Upper lobe of left lung (tissue), 6 donors: ENCODE results near the gene KRTAP5-3. TPM values are rescaled to one million over a fixed set of nuclear protein-coding genes. Genes with fewer than 3 reads are reported as not detected.
"Not testable (repeated sequence)": the region's sequence is repeated elsewhere in the genome, so short reads cannot be mapped to it uniquely, and the experiment has no call there.

ENCODE experiments used
- ATAC-seq, 2 donors: fragments of 200-7000 bp; cut with Tn5 transposase; one replicate each; pipeline ENCODE4 v1.9.1; 2022; ENCODE audit warnings: mild to moderate bottlenecking in 2 of 2, moderate library complexity in 2 of 2; ENCODE audit not compliant: low FRiP score in 2 of 2
- DNase-seq, 2 donors: peaks; one replicate each; pipeline ENCODE4 v3.0.0-alpha.2; 2019 to 2020
- H3K27ac ChIP-seq, 4 donors: fragments of 200-600 bp; sonication (generic); one replicate each; pipeline ENCODE4 v1.5.1; 2016 to 2019
- H3K27me3 ChIP-seq, 4 donors: fragments of 200-600 bp; sonication (generic); one replicate each; pipeline ENCODE4 v1.5.1; 2017 to 2019
- H3K36me3 ChIP-seq, 4 donors: fragments of 200-600 bp; sonication (generic); one replicate each; pipeline ENCODE4 v1.5.1; 2016 to 2019
- H3K4me1 ChIP-seq, 4 donors: fragments of 200-600 bp; sonication (generic); one replicate each; pipeline ENCODE4 v1.5.1; 2018 to 2019
- H3K4me3 ChIP-seq, 4 donors: fragments of 200-600 bp; sonication (generic); one replicate each; pipeline ENCODE4 v1.5.1; 2017 to 2019; ENCODE audit warnings: mild to moderate bottlenecking in 2 of 4, moderate library complexity in 1 of 4
- H3K9me3 ChIP-seq, 4 donors: fragments of 200-600 bp; sonication (generic); one replicate each; pipeline ENCODE4 v1.5.1; 2018 to 2019
- EP300 ChIP-seq, 4 donors: sonication (generic); formaldehyde crosslinking; IDR thresholded peaks; one replicate each; pipeline ENCODE4 v1.5.1; 2017; ENCODE audit warnings: antibody characterized with exemption in 4 of 4, control low read depth in 2 of 4
- POLR2A ChIP-seq, 4 donors: fragments of 450-650 bp; IDR thresholded peaks; one replicate each; pipeline ENCODE4 v1.5.1; 2016 to 2017; ENCODE audit warnings: antibody characterized with exemption in 4 of 4, mild to moderate bottlenecking in 2 of 4
- POLR2AphosphoS5 ChIP-seq, 2 donors: sonication (generic); formaldehyde crosslinking; IDR thresholded peaks; one replicate each; pipeline ENCODE4 v1.5.1; 2017; ENCODE audit warnings: antibody characterized with exemption in 2 of 2
- WGBS, 2 donors: methylation state at CpG; one replicate each; pipeline ENCODE4 v1.1.5; 2017 to 2018; 5-methylcytosine and 5-hydroxymethylcytosine counted together
- total RNA-seq, 6 donors: library from RNA; depleted of rRNA in 4 of 6; stranded (reverse); fragments of >200 nt in 4 of 6; gene quantifications; one replicate each; pipeline versions ENCODE4 v1.1.0 to v1.2.1, GENCODE V29; 2016 to 2021
- TF ChIP-seq, protein P1 (sequence below), 6 experiments: fragments of 450-650 bp in 4 of 6; fragments of 200-600 bp in 2 of 6; sonication (generic) in 2 of 6; IDR thresholded peaks; one replicate each; pipeline ENCODE4 v1.5.1; 2016 to 2019; ENCODE audit warnings: antibody characterized with exemption in 6 of 6
- donor health status: DM: no; HTN: no; CAD: no; lungs with moderate emphysema.
- donor health status: DM: no; HTN: yes; CAD: no; lungs with severe emphysema.

Gene KRTAP5-3
- total RNA-seq, 6 donors from 2014 or later, result not detected

DNA sequence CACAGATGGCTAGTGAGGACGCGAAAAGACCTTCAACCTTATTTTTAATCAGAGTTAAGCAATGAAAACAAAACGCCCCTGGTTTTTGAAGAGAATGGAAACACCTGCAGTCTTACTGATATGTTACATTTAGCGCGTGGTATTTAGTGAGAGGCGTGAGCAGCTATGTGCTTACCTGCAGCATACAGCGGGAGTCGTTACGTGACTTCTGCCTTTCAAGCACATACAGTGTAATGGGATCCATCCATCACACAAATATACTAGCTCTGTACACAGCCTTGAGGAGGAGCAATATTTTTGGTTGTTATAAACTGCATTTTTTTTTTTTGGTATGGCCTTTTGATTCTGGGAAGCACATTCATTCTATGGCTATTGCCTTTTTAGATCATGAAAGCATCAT is 15.6 kb downstream of the KRTAP5-3 start:
- H3K4me1 ChIP-seq, result peaks cover 3 to 12% (median 9%) of the 10 kb centered on the region in 4 donors
- H3K9me3 ChIP-seq, result no peaks in the 10 kb centered on the region
- ATAC-seq, result no peak
- H3K4me3 ChIP-seq, result no peak overlapping the region
- DNase-seq, result no peak
- WGBS, 2 donors, result 83 to 88% methylated on average over 9 of the region's 9 CpGs
- no peak overlapping the region for H3K27ac ChIP-seq
- no peaks in the 10 kb centered on the region for H3K27me3 ChIP-seq
- TF ChIP-seq EP300 (IDR thresholded peaks at IDR 0.05) (no peak), POLR2A (IDR thresholded peaks at IDR 0.05) (no peak), POLR2AphosphoS5 (IDR thresholded peaks at IDR 0.05) (no peak)
- TF ChIP-seq, protein P1, sequence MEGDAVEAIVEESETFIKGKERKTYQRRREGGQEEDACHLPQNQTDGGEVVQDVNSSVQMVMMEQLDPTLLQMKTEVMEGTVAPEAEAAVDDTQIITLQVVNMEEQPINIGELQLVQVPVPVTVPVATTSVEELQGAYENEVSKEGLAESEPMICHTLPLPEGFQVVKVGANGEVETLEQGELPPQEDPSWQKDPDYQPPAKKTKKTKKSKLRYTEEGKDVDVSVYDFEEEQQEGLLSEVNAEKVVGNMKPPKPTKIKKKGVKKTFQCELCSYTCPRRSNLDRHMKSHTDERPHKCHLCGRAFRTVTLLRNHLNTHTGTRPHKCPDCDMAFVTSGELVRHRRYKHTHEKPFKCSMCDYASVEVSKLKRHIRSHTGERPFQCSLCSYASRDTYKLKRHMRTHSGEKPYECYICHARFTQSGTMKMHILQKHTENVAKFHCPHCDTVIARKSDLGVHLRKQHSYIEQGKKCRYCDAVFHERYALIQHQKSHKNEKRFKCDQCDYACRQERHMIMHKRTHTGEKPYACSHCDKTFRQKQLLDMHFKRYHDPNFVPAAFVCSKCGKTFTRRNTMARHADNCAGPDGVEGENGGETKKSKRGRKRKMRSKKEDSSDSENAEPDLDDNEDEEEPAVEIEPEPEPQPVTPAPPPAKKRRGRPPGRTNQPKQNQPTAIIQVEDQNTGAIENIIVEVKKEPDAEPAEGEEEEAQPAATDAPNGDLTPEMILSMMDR (IDR thresholded peaks at IDR 0.05), result no peak
- no peaks in the 10 kb centered on the region for H3K36me3 ChIP-seq

DNA sequence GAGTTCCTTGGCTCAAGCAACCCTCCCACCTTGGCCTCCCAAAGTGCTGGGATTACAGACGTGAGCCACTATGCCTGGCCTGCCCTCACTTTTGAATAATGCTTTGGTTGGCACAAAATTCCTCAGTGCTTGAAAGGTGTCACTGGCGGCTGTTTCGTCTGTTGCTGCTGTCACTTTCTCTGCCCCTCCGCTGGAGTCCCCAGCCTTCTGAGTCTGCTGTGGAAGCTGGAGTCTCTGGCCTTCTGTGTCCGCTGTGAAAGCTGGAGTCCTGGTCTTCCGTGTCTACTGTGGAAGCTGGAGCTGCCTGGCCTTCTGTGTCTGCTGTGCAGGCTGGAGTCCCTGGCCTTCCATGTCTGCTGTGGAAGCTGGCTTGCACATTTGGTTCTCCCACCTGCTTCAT is 18.3 kb downstream of the KRTAP5-3 start:
- peak overlapping the region in 1 of 4 donors; percentile 64 for H3K27ac ChIP-seq
- 88 to 98% methylated on average over 4 to 6 of the region's 6 CpGs for WGBS, 2 donors
- DNase-seq, result no peak

DNA sequence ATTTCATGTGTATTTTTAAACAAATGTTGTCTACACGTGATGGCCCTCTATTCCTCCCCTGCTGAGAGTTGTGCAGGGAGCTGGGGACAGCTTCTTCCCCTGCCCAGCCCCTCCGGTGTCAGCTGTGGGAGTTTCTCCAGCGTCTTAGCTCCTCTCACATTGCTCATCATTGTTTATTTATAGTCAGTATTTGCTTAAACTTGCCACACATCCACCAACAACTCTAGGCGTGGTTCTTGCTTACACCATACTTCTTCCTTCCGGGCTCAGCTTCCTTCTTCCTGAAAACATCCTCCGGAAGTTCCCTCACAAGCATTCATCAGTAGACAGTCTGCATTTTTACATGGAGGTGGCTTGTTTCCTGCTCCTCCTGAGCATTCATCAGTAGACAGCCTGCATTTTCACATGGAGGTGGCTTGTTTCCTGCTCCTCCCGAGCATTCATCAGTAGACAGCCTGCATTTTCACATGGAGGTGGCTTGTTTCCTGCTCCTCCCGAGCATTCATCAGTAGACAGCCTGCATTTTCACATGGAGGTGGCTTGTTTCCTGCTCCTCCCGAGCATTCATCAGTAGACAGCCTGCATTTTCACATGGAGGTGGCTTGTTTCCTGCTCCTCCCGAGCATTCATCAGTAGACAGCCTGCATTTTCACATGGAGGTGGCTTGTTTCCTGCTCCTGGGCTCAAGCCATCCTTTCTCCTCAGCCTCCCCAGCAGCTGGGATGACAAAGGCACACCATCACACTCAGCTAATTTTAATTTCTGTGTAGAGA is 18.9 kb downstream of the KRTAP5-3 start:
- H3K36me3 ChIP-seq, H3K27me3 ChIP-seq, DNase-seq, H3K4me3 ChIP-seq, H3K9me3 ChIP-seq: not testable (repeated sequence)
- peak overlapping the region in 1 of 4 donors; percentile 64 for H3K27ac ChIP-seq
- WGBS, 2 donors, result 19 to 34% methylated on average over 7 to 8 of the region's 10 CpGs
- peak; percentile 51 to 76 for ATAC-seq
- peak in 2 of 4 donors; percentile 13 to 36 for TF ChIP-seq EP300 (IDR thresholded peaks at IDR 0.05)
- peak; percentile 37 to 71 for TF ChIP-seq POLR2AphosphoS5 (IDR thresholded peaks at IDR 0.05)
- peaks cover 3 to 12% (median 9%) of the 10 kb centered on the region in 4 donors for H3K4me1 ChIP-seq

More for the DNA sequence above, 18.3 kb downstream of the KRTAP5-3 start:
- Histone ChIP-seq H3K4me1 (peaks cover 3 to 12% (median 9%) of the 10 kb centered on the region in 4 donors), H3K4me3 (no peak overlapping the region), H3K27me3 (no peaks in the 10 kb centered on the region), H3K9me3 (no peaks in the 10 kb centered on the region), H3K36me3 (no peaks in the 10 kb centered on the region)
- no peak for TF ChIP-seq POLR2AphosphoS5 (IDR thresholded peaks at IDR 0.05)
- TF ChIP-seq, protein P1 (IDR thresholded peaks at IDR 0.05), result no peak
- no peak for TF ChIP-seq EP300 (IDR thresholded peaks at IDR 0.05)
- TF ChIP-seq POLR2A (IDR thresholded peaks at IDR 0.05), result no peak
- no peak for ATAC-seq

DNA sequence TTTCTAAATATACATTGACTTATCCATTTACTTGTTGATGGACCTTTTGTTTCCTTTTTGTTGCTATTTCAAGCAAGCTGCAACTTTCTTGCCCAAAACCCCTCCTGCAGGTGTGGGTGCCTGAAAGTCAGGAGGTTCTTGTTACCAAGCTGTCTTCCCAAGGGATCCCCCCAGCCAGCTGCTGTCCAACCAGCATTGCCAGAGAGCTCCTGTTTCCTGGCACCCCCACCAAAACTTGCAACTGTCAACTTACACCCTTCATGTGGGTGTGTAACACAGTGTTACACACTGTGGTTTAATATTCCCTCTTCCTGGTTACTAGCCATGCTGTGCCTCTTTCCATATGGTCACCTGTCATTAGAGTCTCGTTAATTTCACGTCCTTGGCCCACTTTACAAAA is 21.6 kb downstream of the KRTAP5-3 start:
- Histone ChIP-seq H3K4me3 (no peak overlapping the region), H3K36me3 (no peaks in the 10 kb centered on the region), H3K4me1 (peaks cover 3 to 12% (median 9%) of the 10 kb centered on the region in 4 donors), H3K27me3 (no peaks in the 10 kb centered on the region), H3K27ac (no peak overlapping the region), H3K9me3 (no peaks in the 10 kb centered on the region)
- TF ChIP-seq POLR2AphosphoS5 (IDR thresholded peaks at IDR 0.05) (no peak), EP300 (IDR thresholded peaks at IDR 0.05) (no peak), POLR2A (IDR thresholded peaks at IDR 0.05) (no peak)
- TF ChIP-seq, protein P1 (IDR thresholded peaks at IDR 0.05), result no peak
- 82 to 84% methylated on average over 2 of the region's 2 CpGs for WGBS, 2 donors
- DNase-seq, result no peak
- no peak for ATAC-seq

DNA sequence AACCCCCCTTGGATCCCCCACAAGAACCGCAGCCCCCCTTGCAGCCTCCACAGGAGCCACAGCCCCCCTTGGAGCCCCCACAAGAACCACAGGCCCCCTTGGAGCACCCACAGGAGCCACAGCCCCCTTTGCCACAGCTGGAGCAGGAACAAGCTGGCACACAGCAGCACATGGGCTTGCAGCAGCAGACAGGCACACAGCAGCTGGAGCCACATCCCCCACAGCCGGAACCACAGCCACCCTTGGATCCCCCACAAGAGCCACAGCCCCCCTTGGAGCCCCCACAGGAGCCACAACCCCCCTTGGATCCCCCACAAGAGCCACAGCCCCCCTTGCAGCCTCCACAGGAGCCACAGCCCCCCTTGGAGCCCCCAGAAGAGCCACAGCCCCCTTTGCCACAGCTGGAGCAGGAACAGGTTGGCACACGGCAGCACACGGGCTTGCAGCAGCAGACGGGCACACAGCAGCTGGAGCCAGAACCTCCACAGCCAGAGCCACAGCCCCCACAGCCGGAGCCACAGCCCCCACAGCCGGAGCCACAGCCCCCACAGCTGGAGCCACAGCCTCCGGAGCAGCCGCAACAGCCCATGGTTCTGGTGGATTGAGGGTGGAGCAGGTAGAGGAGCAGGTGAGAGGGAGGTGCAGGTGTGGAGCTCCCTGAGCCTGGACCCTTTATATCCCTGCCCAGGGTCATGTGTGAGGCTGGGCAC is 23.4 kb downstream of the KRTAP5-3 start, which contains the start of gene KRTAP5-1:
TSS of gene KRTAP5-1 (minus strand) at position 623 of the 710 bp plus-strand sequence. CDS start at position 589, 34 bp downstream.
- H3K9me3 ChIP-seq, H3K36me3 ChIP-seq, H3K4me3 ChIP-seq, ATAC-seq, H3K27ac ChIP-seq, H3K27me3 ChIP-seq: not testable (repeated sequence)
- peak in 1 of 2 donors; percentile 47 for DNase-seq
- peaks cover 3 to 11% (median 8%) of the 10 kb centered on the region in 4 donors for H3K4me1 ChIP-seq
- 54 to 67% methylated on average over 5 to 6 of the region's 9 CpGs for WGBS, 2 donors

GRCh38 chr11:1582909-1583308 is 25.4 kb downstream of the KRTAP5-3 start:
- 65 to 70% methylated on average over 2 of the region's 2 CpGs for WGBS, 2 donors
- not testable (repeated sequence) for DNase-seq, H3K9me3 ChIP-seq, H3K27ac ChIP-seq, H3K36me3 ChIP-seq, H3K4me1 ChIP-seq, H3K27me3 ChIP-seq, ATAC-seq, H3K4me3 ChIP-seq
